GM12878 (cell line): ENCODE data around the gene EEF1G. TPM values are rescaled to one million over a fixed set of nuclear protein-coding genes. Genes with fewer than 3 reads are reported as not detected.

ENCODE experiments used
- BRCA1 ChIP-seq: IDR thresholded peaks from 2 replicates; pipeline ENCODE4 v1.6.1; 2011; ENCODE audit warnings: low read depth, low read length, improper control_type of control experiment
- CBX5 ChIP-seq: sonication (generic); IDR thresholded peaks from 2 replicates; pipeline ENCODE4 v1.6.1; 2016; ENCODE audit warnings: low read depth, moderate library complexity, mild to moderate bottlenecking, inconsistent platforms
- CHD2 ChIP-seq: IDR thresholded peaks from 2 replicates; pipeline ENCODE4 v1.6.1; 2011; ENCODE audit warnings: low read depth, low read length, improper control_type of control experiment, borderline replicate concordance
- ELK1 ChIP-seq: IDR thresholded peaks from 2 replicates; pipeline ENCODE4 v1.6.1; 2012; ENCODE audit warnings: low read depth, low read length, improper control_type of control experiment
- EP300 ChIP-seq, 2 experiments: fragments of 150-350 bp in 1 of 2; IDR thresholded peaks; 2 replicates each; pipeline ENCODE4 v1.6.1; 2011 to 2012; ENCODE audit warnings: low read depth in 2 of 2, low read length in 2 of 2, borderline replicate concordance in 1 of 2, improper control_type of control experiment in 1 of 2, inconsistent platforms in 1 of 2; ENCODE audit not compliant: control insufficient read depth in 1 of 2
- ESRRA ChIP-seq: IDR thresholded peaks from 2 replicates; pipeline ENCODE4 v1.6.1; 2012; ENCODE audit warnings: mild to moderate bottlenecking, low read length, improper control_type of control experiment
- FOXM1 ChIP-seq: IDR thresholded peaks from 2 replicates; pipeline ENCODE4 v1.6.1; 2012; ENCODE audit warnings: low read depth, mild to moderate bottlenecking, inconsistent platforms, low read length, moderate library complexity
- IKZF2 ChIP-seq, 2 experiments: fragments of 450-650 bp; IDR thresholded peaks; 2 replicates each; pipeline ENCODE4 v1.6.1; 2017; ENCODE audit warnings: mild to moderate bottlenecking in 2 of 2, moderate library complexity in 2 of 2
- KLF5 ChIP-seq: fragments of 450-650 bp; IDR thresholded peaks from 2 replicates; pipeline ENCODE4 v1.6.1; 2014; ENCODE audit warnings: mild to moderate bottlenecking; ENCODE audit not compliant: partially characterized antibody
- NFYA ChIP-seq: IDR thresholded peaks from 2 replicates; pipeline ENCODE4 v1.6.1; 2011; ENCODE audit warnings: low read depth, mild to moderate bottlenecking, low read length, improper control_type of control experiment, borderline replicate concordance
- NFYB ChIP-seq: IDR thresholded peaks from 2 replicates; pipeline ENCODE4 v1.6.1; 2011; ENCODE audit warnings: low read depth, mild to moderate bottlenecking, low read length, improper control_type of control experiment, moderate library complexity; ENCODE audit not compliant: insufficient read depth
- NR2C2 ChIP-seq: IDR thresholded peaks from 2 replicates; pipeline ENCODE4 v1.6.1; 2011; ENCODE audit warnings: borderline replicate concordance, low read depth; ENCODE audit not compliant: control insufficient read depth, insufficient read length
- NRF1 ChIP-seq: conservative IDR thresholded peaks from 2 replicates; pipeline ENCODE4 v1.6.1; 2011; ENCODE audit warnings: mild to moderate bottlenecking, low read depth, low read length, improper control_type of control experiment
- POLR2AphosphoS2 ChIP-seq: IDR thresholded peaks from 2 replicates; pipeline ENCODE4 v1.6.1; 2011; ENCODE audit warnings: low read depth, mild to moderate bottlenecking, low read length, improper control_type of control experiment, moderate library complexity
- SRF ChIP-seq, 2 experiments: IDR thresholded peaks; 2 replicates each; pipeline ENCODE4 v1.6.1; 2011; ENCODE audit warnings: low read depth in 2 of 2, low read length in 2 of 2, mild to moderate bottlenecking in 1 of 2, moderate library complexity in 1 of 2
- SUPT20H ChIP-seq: IDR thresholded peaks from 2 replicates; pipeline ENCODE4 v1.6.1; 2011; ENCODE audit warnings: low read depth, mild to moderate bottlenecking, low read length, moderate library complexity, borderline replicate concordance; ENCODE audit not compliant: control insufficient read depth
- TAF1 ChIP-seq: IDR thresholded peaks from 2 replicates; pipeline ENCODE4 v1.6.1; 2011; ENCODE audit warnings: mild to moderate bottlenecking, low read depth, low read length, borderline replicate concordance
- ZBTB40 ChIP-seq: fragments of 450-650 bp; IDR thresholded peaks from 2 replicates; pipeline ENCODE4 v1.6.1; 2016; ENCODE audit warnings: mild to moderate bottlenecking, moderate library complexity, borderline replicate concordance
- ZNF274 ChIP-seq: IDR thresholded peaks from one replicate; pipeline ENCODE4 v1.8.0; 2011; ENCODE audit not compliant: insufficient read length, insufficient read depth
- ZNF687 ChIP-seq: fragments of 450-650 bp; IDR thresholded peaks from 2 replicates; pipeline ENCODE4 v1.6.1; 2017; ENCODE audit warnings: mild to moderate bottlenecking, moderate library complexity
- polyA plus RNA-seq, 11 experiments: library from polyadenylated mRNA; depleted of rRNA in 4 of 11; unstranded in 6 of 11; stranded (reverse) in 5 of 11; fragments of >200 nt; fragmentation: Nextera tagmentation in 4 of 11; fragmentation: Illumina TruSeq in 1 of 11; extraction: Ambion mirVana in 4 of 11; extraction: Trizol in 1 of 11; gene quantifications; 1 replicate in 1 of 11; 2 replicates in 10 of 11; pipeline versions ENCODE4 v1.2.1 to v1.2.3, GENCODE V29; 2011 to 2016; ENCODE audit warnings: inconsistent platforms in 2 of 11, missing spikeins in 2 of 11, low read depth in 1 of 11
- total RNA-seq, 4 experiments: library from RNA; depleted of rRNA in 3 of 4; stranded (reverse); fragments of >200 nt in 3 of 4; fragmentation: Illumina TruSeq in 1 of 4; extraction: Trizol in 1 of 4; gene quantifications; 2 replicates each; pipeline versions ENCODE4 v1.2.1 to v1.2.3, GENCODE V29; 2013 to 2021

The EEF1G gene
- total and polyA plus RNA-seq, 10 of the 15 experiments (the other 5 are each of a cell fraction or from before 2014, with no cell fraction given) = 850 to 2,739 (median 2,277) TPM

- TF ChIP-seq ZBTB40 (no peak; the same call in 1 of the 2 replicates), NFYB (no peak), TAF1 (no peak; the same call in 1 of the 2 replicates), KLF5 (no peak), NRF1 (no peak), FOXM1 (no peak), EP300 (IDR thresholded peaks at IDR 0.05; ENCODE audit: borderline replicate concordance in 1 of 2, control insufficient read depth in 1 of 2, low read depth in 2 of 2, low read length in 2 of 2) (no peak), NFYA (no peak), ZNF274 (no peak), ZNF687 (no peak), NR2C2 (no peak), CBX5 (0 out of 2 replicates have a peak, but pooled peaks have one; percentile 24), IKZF2 (IDR thresholded peaks at IDR 0.05) (no peak; a peak in 1 of 4 replicates), ELK1 (peak; percentile 62), POLR2AphosphoS2 (peak; percentile 27; the same call in 1 of the 2 replicates), SRF (IDR thresholded peaks at IDR 0.05; ENCODE audit: low read depth in 2 of 2, low read length in 2 of 2) (no peak), CHD2 (no peak), SUPT20H (no peak), ESRRA (no peak), BRCA1 (no peak)
These were observed 27.9 kb upstream of the EEF1G start, which contains the start of gene MTA2 (continued) for GRCh38 chr11:62601372-62602140.
